H9 (cell line): ENCODE measurements around the gene TARS2. TPM values are rescaled to one million over a fixed set of nuclear protein-coding genes. Genes with fewer than 3 reads are reported as not detected.
A peak's percentile ranks its signal among the peaks of the same experiment; 100 is the strongest.

ENCODE experiments used
- DNase-seq: peaks from one replicate; pipeline ENCODE4 v3.0.0-alpha.2; 2017
- H2AFZ ChIP-seq: one replicate; pipeline ENCODE4 v1.6.1; 2013; ENCODE audit warnings: mild to moderate bottlenecking, low read length, control low read depth, moderate library complexity
- H2AK5ac ChIP-seq: 2 replicates; pipeline ENCODE4 v1.6.1; 2013; ENCODE audit warnings: low read length, control low read depth, mixed read lengths; ENCODE audit not compliant: insufficient read length
- H2BK120ac ChIP-seq: one replicate; pipeline ENCODE4 v1.6.1; 2013; ENCODE audit warnings: low read depth, mild to moderate bottlenecking, low read length, control low read depth, inconsistent platforms; ENCODE audit not compliant: poor library complexity, severe bottlenecking
- H2BK12ac ChIP-seq: 2 replicates; pipeline ENCODE4 v1.6.1; 2013; ENCODE audit warnings: low read length, control low read depth, mixed read lengths, low read depth; ENCODE audit not compliant: insufficient read length
- H2BK15ac ChIP-seq: 2 replicates; pipeline ENCODE4 v1.6.1; 2013; ENCODE audit warnings: low read depth, low read length, control low read depth
- H2BK20ac ChIP-seq: one replicate; pipeline ENCODE4 v1.6.1; 2013; ENCODE audit warnings: low read depth, mild to moderate bottlenecking, low read length, control low read depth, inconsistent platforms; ENCODE audit not compliant: poor library complexity, severe bottlenecking
- H2BK5ac ChIP-seq: 2 replicates; pipeline ENCODE4 v1.6.1; 2013; ENCODE audit warnings: low read length, control low read depth, mixed read lengths; ENCODE audit not compliant: insufficient read length
- H3K14ac ChIP-seq: 2 replicates; pipeline ENCODE4 v1.6.1; 2013; ENCODE audit warnings: low read length, control low read depth; ENCODE audit not compliant: insufficient read depth
- H3K18ac ChIP-seq: 2 replicates; pipeline ENCODE4 v1.6.1; 2013; ENCODE audit warnings: low read depth, mild to moderate bottlenecking, mixed read lengths, low read length, control low read depth; ENCODE audit not compliant: insufficient read length
- H3K23ac ChIP-seq: 2 replicates; pipeline ENCODE4 v1.6.1; 2013; ENCODE audit warnings: low read length, control low read depth, mixed read lengths, low read depth; ENCODE audit not compliant: insufficient read length
- H3K23me2 ChIP-seq: 2 replicates; pipeline ENCODE4 v1.6.1; 2013; ENCODE audit warnings: low read depth, mild to moderate bottlenecking, mixed read lengths, low read length, control low read depth; ENCODE audit not compliant: insufficient read length, poor library complexity, severe bottlenecking
- H3K27ac ChIP-seq: 2 replicates; pipeline ENCODE4 v1.5.1; 2013; ENCODE audit warnings: low read length, control low read depth, mixed read lengths, low read depth; ENCODE audit not compliant: insufficient read length
- H3K27me3 ChIP-seq: 2 replicates; pipeline ENCODE4 v1.6.1; 2013; ENCODE audit warnings: low read length, control low read depth, inconsistent platforms; ENCODE audit not compliant: insufficient read depth
- H3K4ac ChIP-seq: 2 replicates; pipeline ENCODE4 v1.6.1; 2013; ENCODE audit warnings: low read depth, mild to moderate bottlenecking, control low read depth, inconsistent platforms, low read length, moderate library complexity
- H3K4me1 ChIP-seq: 2 replicates; pipeline ENCODE4 v1.6.1; 2013; ENCODE audit warnings: low read length, control low read depth, inconsistent platforms; ENCODE audit not compliant: insufficient read depth
- H3K4me2 ChIP-seq: 2 replicates; pipeline ENCODE4 v1.6.1; 2013; ENCODE audit warnings: low read length, control low read depth, mixed read lengths; ENCODE audit not compliant: insufficient read length, insufficient read depth
- H3K56ac ChIP-seq: 2 replicates; pipeline ENCODE4 v1.6.1; 2013; ENCODE audit warnings: low read depth, mild to moderate bottlenecking, mixed read lengths, low read length, control low read depth; ENCODE audit not compliant: insufficient read length
- H3K79me1 ChIP-seq: 2 replicates; pipeline ENCODE4 v1.6.1; 2013; ENCODE audit warnings: low read depth, mild to moderate bottlenecking, moderate library complexity, low read length, control low read depth, inconsistent platforms; ENCODE audit not compliant: insufficient read depth, poor library complexity, severe bottlenecking
- H3K79me2 ChIP-seq: 2 replicates; pipeline ENCODE4 v1.6.1; 2013; ENCODE audit warnings: low read length, control low read depth, inconsistent platforms; ENCODE audit not compliant: insufficient read depth
- H3K9ac ChIP-seq: 2 replicates; pipeline ENCODE4 v1.6.1; 2013; ENCODE audit warnings: low read length, control low read depth, mixed read lengths; ENCODE audit not compliant: insufficient read length; ENCODE audit errors: extremely low read depth
- H3K9me3 ChIP-seq: one replicate; pipeline ENCODE4 v1.6.1; 2013; ENCODE audit warnings: low read depth, low read length, inconsistent platforms; ENCODE audit not compliant: control insufficient read depth
- H3T11ph ChIP-seq: one replicate; pipeline ENCODE4 v1.6.1; 2013; ENCODE audit warnings: mild to moderate bottlenecking, low read length, control low read depth, inconsistent platforms
- H4K20me1 ChIP-seq: one replicate; pipeline ENCODE4 v1.6.1; 2013; ENCODE audit not compliant: control insufficient read depth, insufficient read length, insufficient read depth
- H4K5ac ChIP-seq: 2 replicates; pipeline ENCODE4 v1.6.1; 2013; ENCODE audit warnings: low read depth, mild to moderate bottlenecking, mixed read lengths, low read length, control low read depth; ENCODE audit not compliant: insufficient read length
- H4K8ac ChIP-seq: replicated peaks from 2 replicates; pipeline ENCODE4 v1.6.1; 2013; ENCODE audit warnings: low read length, control low read depth, mixed read lengths, low read depth; ENCODE audit not compliant: insufficient read length
- H4K91ac ChIP-seq: 2 replicates; pipeline ENCODE4 v1.6.1; 2013; ENCODE audit warnings: low read depth, mild to moderate bottlenecking, moderate library complexity, mixed read lengths, low read length, control low read depth; ENCODE audit not compliant: insufficient read length
- H3K27ac Mint-ChIP-seq, 3 experiments: 2 replicates in 2 of 3; 3 replicates in 1 of 3; pipeline ENCODE4 v1.8.0; 2020 to 2021; ENCODE audit warnings: mixed read lengths in 3 of 3, mild to moderate bottlenecking in 1 of 3, moderate library complexity in 1 of 3
- H3K27me3 Mint-ChIP-seq: 2 replicates; pipeline ENCODE4 v1.8.0; 2021; ENCODE audit warnings: low read depth, mild to moderate bottlenecking, moderate library complexity, mixed read lengths
- H3K36me3 Mint-ChIP-seq, 3 experiments: 2 replicates in 2 of 3; 3 replicates in 1 of 3; pipeline ENCODE4 v1.8.0; 2020 to 2021; ENCODE audit warnings: low read depth in 3 of 3, mixed read lengths in 3 of 3; ENCODE audit not compliant: insufficient read depth in 1 of 3
- H3K4me1 Mint-ChIP-seq, 2 experiments: 2 replicates each; pipeline ENCODE4 v1.8.0; 2020; ENCODE audit warnings: mixed read lengths in 2 of 2
- H3K4me3 Mint-ChIP-seq, 2 experiments: 2 replicates in 1 of 2; 3 replicates in 1 of 2; pipeline ENCODE4 v1.8.0; 2020 to 2021; ENCODE audit warnings: mild to moderate bottlenecking in 2 of 2, mixed read lengths in 2 of 2, moderate library complexity in 1 of 2
- H3K9me3 Mint-ChIP-seq, 2 experiments: 2 replicates in 1 of 2; 3 replicates in 1 of 2; pipeline ENCODE4 v1.8.0; 2020; ENCODE audit warnings: mild to moderate bottlenecking in 2 of 2, mixed read lengths in 2 of 2, moderate library complexity in 1 of 2
- WGBS: extraction: QIAGEN DNeasy Blood & Tissue Kit; methylation state at CpG from one replicate; pipeline ENCODE4 v1.1.7; 2013; ENCODE audit warnings: missing lambda C conversion rate, low lambda C conversion rate, mixed read lengths; ENCODE audit not compliant: insufficient read length; ENCODE audit errors: extremely low coverage; 5-methylcytosine and 5-hydroxymethylcytosine counted together
- total RNA-seq: library from RNA; stranded (reverse); gene quantifications from 2 replicates; pipeline ENCODE4 v1.2.1, GENCODE V29; 2021
- TF ChIP-seq, protein P1 (sequence below): fragments of 200-600 bp; sonication (generic); conservative IDR thresholded peaks from 3 replicates; pipeline ENCODE4 v1.8.0; 2021; ENCODE audit warnings: antibody characterized with exemption, mild to moderate bottlenecking

The TARS2 gene
- total RNA-seq, 1 experiment from 2014 or later = 36.5 TPM

DNA sequence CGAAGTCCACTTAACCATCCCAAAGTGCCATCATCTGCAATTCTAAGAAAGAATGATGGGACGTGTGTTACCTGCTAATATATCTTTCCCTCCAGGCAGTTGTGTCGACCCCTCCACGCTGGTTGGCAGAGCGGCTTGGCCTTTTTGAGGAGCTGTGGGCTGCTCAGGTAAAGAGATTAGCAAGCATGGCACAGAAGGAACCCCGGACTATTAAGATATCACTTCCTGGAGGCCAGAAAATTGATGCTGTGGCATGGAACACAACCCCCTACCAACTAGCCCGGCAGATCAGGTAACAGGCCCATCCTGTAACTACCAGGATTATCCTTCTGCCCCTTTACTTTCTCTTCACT lies 520 bp downstream of the TARS2 start:
- H3K27ac Mint-ChIP-seq = peak overlapping the region; percentile 90 to 99 (median 99)

More for the DNA sequence above, 520 bp downstream of the TARS2 start:
- no peak overlapping the region for H2BK15ac ChIP-seq
- H4K8ac ChIP-seq = no peak overlapping the region
- H2BK20ac ChIP-seq = no peak overlapping the region
- no peaks in the 10 kb centered on the region for H3K4me1 ChIP-seq
- DNase-seq = no peak
- no peak overlapping the region for H4K91ac ChIP-seq
- no peaks in the 10 kb centered on the region for H3K27me3 ChIP-seq
- H3K23me2 ChIP-seq = peaks cover 6% of the 10 kb centered on the region
- peak overlapping the region; percentile 99 to 100 for H3K4me3 Mint-ChIP-seq
- H4K5ac ChIP-seq = no peak overlapping the region
- no peak overlapping the region for H3K14ac ChIP-seq
- no peaks in the 10 kb centered on the region for H3K27me3 Mint-ChIP-seq
- H4K20me1 ChIP-seq = no peaks in the 10 kb centered on the region
- no peaks in the 10 kb centered on the region for H3K79me2 ChIP-seq
- H3K36me3 Mint-ChIP-seq = peaks cover 20 to 37% (median 35%) of the 10 kb centered on the region in 3 experiments; a peak in 6 of 7 replicates
- H3K56ac ChIP-seq = no peak overlapping the region
- no peaks in the 10 kb centered on the region for H3K79me1 ChIP-seq
- peak overlapping the region; percentile 89 for H3K9ac ChIP-seq
- H2BK12ac ChIP-seq = no peak overlapping the region
- no peak overlapping the region for H3K23ac ChIP-seq
- no CpG with 5 or more reads among the region's 7 CpGs for WGBS
- no peak overlapping the region for H3K27ac ChIP-seq
- no peaks in the 10 kb centered on the region; a peak in 1 of 5 replicates for H3K9me3 Mint-ChIP-seq
- H2AK5ac ChIP-seq = no peak overlapping the region
- no peak overlapping the region for H3K18ac ChIP-seq
- TF ChIP-seq, protein P1, sequence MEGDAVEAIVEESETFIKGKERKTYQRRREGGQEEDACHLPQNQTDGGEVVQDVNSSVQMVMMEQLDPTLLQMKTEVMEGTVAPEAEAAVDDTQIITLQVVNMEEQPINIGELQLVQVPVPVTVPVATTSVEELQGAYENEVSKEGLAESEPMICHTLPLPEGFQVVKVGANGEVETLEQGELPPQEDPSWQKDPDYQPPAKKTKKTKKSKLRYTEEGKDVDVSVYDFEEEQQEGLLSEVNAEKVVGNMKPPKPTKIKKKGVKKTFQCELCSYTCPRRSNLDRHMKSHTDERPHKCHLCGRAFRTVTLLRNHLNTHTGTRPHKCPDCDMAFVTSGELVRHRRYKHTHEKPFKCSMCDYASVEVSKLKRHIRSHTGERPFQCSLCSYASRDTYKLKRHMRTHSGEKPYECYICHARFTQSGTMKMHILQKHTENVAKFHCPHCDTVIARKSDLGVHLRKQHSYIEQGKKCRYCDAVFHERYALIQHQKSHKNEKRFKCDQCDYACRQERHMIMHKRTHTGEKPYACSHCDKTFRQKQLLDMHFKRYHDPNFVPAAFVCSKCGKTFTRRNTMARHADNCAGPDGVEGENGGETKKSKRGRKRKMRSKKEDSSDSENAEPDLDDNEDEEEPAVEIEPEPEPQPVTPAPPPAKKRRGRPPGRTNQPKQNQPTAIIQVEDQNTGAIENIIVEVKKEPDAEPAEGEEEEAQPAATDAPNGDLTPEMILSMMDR = no peak
- no peak overlapping the region for H3T11ph ChIP-seq
- H2AFZ ChIP-seq = no peak overlapping the region
- H2BK5ac ChIP-seq = no peak overlapping the region
- peak overlapping the region; percentile 93 for H3K4me2 ChIP-seq
- H3K9me3 ChIP-seq = no peaks in the 10 kb centered on the region
- no peak overlapping the region for H2BK120ac ChIP-seq
- H3K4me1 Mint-ChIP-seq = peaks cover 5 to 10% of the 10 kb centered on the region in 2 experiments
- no peak overlapping the region for H3K4ac ChIP-seq
